Stimulated activated CD8-positive, alpha-beta memory T cell treated with anti-CD3 and anti-CD28 coated beads, Interleukin-15, amount 100 ng/mL, for 48 hours (primary cell): ENCODE measurements around the gene NANOS1.

ENCODE experiments used
- DNase-seq, 2 donors: peaks; one replicate each; pipeline ENCODE4 v3.0.0-alpha.2; 2020; ENCODE audit warnings: low read depth in 2 of 2

The NANOS1 gene

GRCh38 chr10:119060107-119060506 lies 30.6 kb downstream of the NANOS1 start:
- DNase-seq, result no peak

DNA sequence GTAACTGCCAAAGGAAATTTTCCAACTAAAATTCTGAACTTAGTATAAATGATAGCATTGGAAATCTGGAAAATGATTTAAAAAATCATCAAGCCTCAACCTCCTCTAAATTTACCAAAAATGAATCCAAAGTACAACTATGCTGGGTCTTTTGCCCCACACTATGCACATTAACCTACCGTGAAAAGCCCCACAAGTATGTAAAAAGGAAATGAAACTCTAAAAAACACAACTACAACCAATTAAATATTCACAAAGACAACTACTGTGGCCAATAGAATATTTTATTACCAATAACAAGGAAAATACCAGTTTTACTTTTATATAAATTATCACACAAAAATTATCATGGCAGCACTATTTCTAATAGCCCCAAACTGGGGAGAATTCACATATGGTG lies 31.8 kb downstream of the NANOS1 start:
- no peak for DNase-seq

DNA sequence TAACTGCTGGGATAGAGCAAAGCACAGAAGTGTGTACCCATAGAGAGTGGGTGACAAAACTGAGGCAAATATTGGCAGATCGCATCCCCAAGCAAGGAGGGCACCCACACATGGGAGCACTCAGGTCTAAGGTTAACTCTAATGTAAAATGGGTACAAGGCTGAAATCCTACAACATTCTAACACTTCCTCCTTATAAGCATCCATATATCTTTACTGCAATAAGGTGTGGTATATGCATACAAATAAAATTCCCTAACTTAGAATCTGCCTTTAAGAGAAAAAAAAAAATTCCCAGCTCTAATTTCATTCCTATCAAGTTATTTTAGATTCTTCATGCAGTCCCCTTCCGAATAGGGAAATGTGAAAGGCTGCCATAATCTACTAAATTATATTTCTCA lies 32.4 kb downstream of the NANOS1 start:
- DNase-seq, result no peak

- no peak for DNase-seq
These were observed 41.1 kb downstream of the NANOS1 start for GRCh38 chr10:119070395-119071165.

- no peak for DNase-seq
These were observed 44.1 kb downstream of the NANOS1 start for GRCh38 chr10:119073584-119073983.

- no peak for DNase-seq
These were observed 49.1 kb downstream of the NANOS1 start for GRCh38 chr10:119078422-119079179.

GRCh38 chr10:119079599-119080520 lies 50.3 kb downstream of the NANOS1 start:
- peak; percentile 66 for DNase-seq

DNA sequence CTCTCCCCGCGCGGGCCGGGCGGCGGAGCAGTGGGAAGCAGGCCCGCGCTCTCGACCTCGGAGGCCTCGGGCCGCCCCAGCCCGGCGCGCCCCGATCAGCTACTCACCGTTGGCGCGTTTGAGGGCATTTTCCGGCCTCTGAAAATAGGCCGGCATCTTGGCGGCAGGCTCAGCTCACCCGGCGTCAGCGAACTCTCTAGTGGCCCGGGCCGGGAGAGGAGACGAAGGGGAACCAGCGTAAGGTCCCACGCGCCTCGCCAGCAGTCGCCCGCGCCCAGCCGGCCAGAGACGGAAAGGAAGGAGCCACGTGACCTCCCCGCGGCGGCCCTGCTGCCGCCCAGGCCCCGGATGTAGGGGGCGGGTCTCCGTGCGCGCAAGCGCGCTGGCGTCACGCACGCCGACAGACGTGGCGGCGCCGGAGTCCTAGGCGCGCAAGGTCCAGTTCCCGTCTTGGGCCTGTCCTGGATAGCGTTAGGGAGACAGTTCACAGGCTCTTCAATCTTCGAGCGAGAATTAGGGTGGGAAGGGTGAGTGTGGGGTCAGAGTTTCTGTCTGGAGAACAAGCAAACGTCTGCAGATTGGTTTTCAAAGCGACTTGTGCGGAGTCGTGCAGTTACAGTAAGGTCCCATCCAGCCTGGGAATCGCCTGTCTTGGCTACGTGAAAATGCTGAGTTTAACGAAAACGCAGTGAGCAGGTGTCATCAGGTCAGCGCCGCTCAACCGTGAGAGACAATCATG lies 51.2 kb downstream of the NANOS1 start, which contains the start of gene EIF3A:
TSS of gene EIF3A (minus strand) at position 297 of the 739 bp plus-strand sequence. CDS start at position 156, 141 bp downstream.
- DNase-seq, result peak; percentile 87 to 90
